SK-N-SH treated with all-trans-retinoic acid at 6 μM for 48 hours (cell line): ENCODE measurements around the gene TBC1D9.

ENCODE experiments used
- ATAC-seq: fragments of 200-7000 bp; cut with Tn5 transposase; 3 replicates; pipeline ENCODE4 v1.9.1; 2020; ENCODE audit warnings: mild to moderate bottlenecking, moderate library complexity
- ARNTL ChIP-seq: fragments of 450-650 bp; formaldehyde crosslinking; IDR thresholded peaks from 2 replicates; pipeline ENCODE4 v1.5.0; 2020; ENCODE audit warnings: low read depth, mild to moderate bottlenecking, moderate library complexity, borderline replicate concordance
- BACH2 ChIP-seq: fragments of 250-450 bp; sonication (Bioruptor Pico); IDR thresholded peaks from 2 replicates; pipeline ENCODE4 v1.9.0; 2021; ENCODE audit warnings: mild to moderate bottlenecking, borderline replicate concordance
- CREB5 ChIP-seq: fragments of 250-450 bp; sonication (Bioruptor Pico); IDR thresholded peaks from 2 replicates; pipeline ENCODE4 v1.5.1; 2020; ENCODE audit warnings: low read depth, mild to moderate bottlenecking, moderate library complexity
- CSDC2 ChIP-seq: fragments of 250-450 bp; sonication (Bioruptor Pico); IDR thresholded peaks from 2 replicates; pipeline ENCODE4 v1.5.0; 2020; ENCODE audit warnings: mild to moderate bottlenecking, moderate library complexity
- CSRNP3 ChIP-seq: fragments of 250-450 bp; sonication (Bioruptor Pico); IDR thresholded peaks from 2 replicates; pipeline ENCODE4 v1.5.1; 2021; ENCODE audit warnings: mild to moderate bottlenecking, moderate library complexity
- ESRRG ChIP-seq: fragments of 250-450 bp; sonication (Bioruptor Pico); IDR thresholded peaks from 2 replicates; pipeline ENCODE4 v1.6.1; 2021; ENCODE audit warnings: mild to moderate bottlenecking
- GLIS3 ChIP-seq: fragments of 250-450 bp; sonication (Bioruptor Pico); IDR thresholded peaks from 2 replicates; pipeline ENCODE4 v1.5.0; 2020; ENCODE audit warnings: mild to moderate bottlenecking, moderate library complexity
- ISL1 ChIP-seq: fragments of 250-450 bp; sonication (Bioruptor Pico); IDR thresholded peaks from 2 replicates; pipeline ENCODE4 v2.1.2; 2022; ENCODE audit warnings: mild to moderate bottlenecking, moderate library complexity
- OSR1 ChIP-seq: fragments of 250-450 bp; sonication (Bioruptor Pico); IDR thresholded peaks from 2 replicates; pipeline ENCODE4 v1.8.0; 2022; ENCODE audit warnings: moderate library complexity, mild to moderate bottlenecking, inconsistent platforms
- PPARA ChIP-seq: fragments of 250-450 bp; sonication (Bioruptor Pico); IDR thresholded peaks from 2 replicates; pipeline ENCODE4 v1.5.0; 2020; ENCODE audit warnings: mild to moderate bottlenecking, borderline replicate concordance
- RARB ChIP-seq: fragments of 250-450 bp; sonication (Bioruptor Pico); IDR thresholded peaks from 2 replicates; pipeline ENCODE4 v1.8.0; 2021; ENCODE audit warnings: mild to moderate bottlenecking, moderate library complexity
- SNAI2 ChIP-seq: fragments of 250-450 bp; sonication (Bioruptor Pico); IDR thresholded peaks from 2 replicates; pipeline ENCODE4 v1.5.0; 2020; ENCODE audit warnings: mild to moderate bottlenecking, moderate library complexity
- TCF4 ChIP-seq: fragments of 250-450 bp; sonication (Bioruptor Pico); IDR thresholded peaks from 2 replicates; pipeline ENCODE4 v1.8.0; 2021; ENCODE audit warnings: mild to moderate bottlenecking, moderate library complexity, borderline replicate concordance
- TOX ChIP-seq: fragments of 250-450 bp; sonication (Bioruptor Pico); IDR thresholded peaks from 2 replicates; pipeline ENCODE4 v1.8.0; 2021; ENCODE audit warnings: mild to moderate bottlenecking, moderate library complexity, borderline replicate concordance
- TSHZ2 ChIP-seq: fragments of 250-450 bp; sonication (Bioruptor Pico); IDR thresholded peaks from 2 replicates; pipeline ENCODE4 v1.5.0; 2020; ENCODE audit warnings: mild to moderate bottlenecking, moderate library complexity
- ZC3H10 ChIP-seq: fragments of 250-450 bp; sonication (Bioruptor Pico); IDR thresholded peaks from 2 replicates; pipeline ENCODE4 v1.5.1; 2021; ENCODE audit warnings: mild to moderate bottlenecking, moderate library complexity
- ZFP3 ChIP-seq: fragments of 250-450 bp; sonication (Bioruptor Pico); IDR thresholded peaks from 2 replicates; pipeline ENCODE4 v1.5.0; 2020; ENCODE audit warnings: mild to moderate bottlenecking, moderate library complexity
- ZFP30 ChIP-seq: fragments of 450-650 bp; formaldehyde crosslinking; IDR thresholded peaks from 2 replicates; pipeline ENCODE4 v1.5.0; 2022; ENCODE audit warnings: mild to moderate bottlenecking, moderate library complexity
- ZNF565 ChIP-seq: fragments of 450-650 bp; formaldehyde crosslinking; conservative IDR thresholded peaks from 2 replicates; pipeline ENCODE4 v1.5.0; 2020; ENCODE audit warnings: low read depth, mild to moderate bottlenecking, moderate library complexity
- ZNF70 ChIP-seq: fragments of 450-650 bp; formaldehyde crosslinking; IDR thresholded peaks from 2 replicates; pipeline ENCODE4 v1.5.0; 2020; ENCODE audit warnings: mild to moderate bottlenecking, moderate library complexity
- ZNF8 ChIP-seq: fragments of 450-650 bp; formaldehyde crosslinking; IDR thresholded peaks from 2 replicates; pipeline ENCODE4 v1.5.0; 2020; ENCODE audit warnings: mild to moderate bottlenecking, moderate library complexity
- TF ChIP-seq, protein P1 (sequence below): fragments of 250-450 bp; sonication (Bioruptor Pico); IDR thresholded peaks from 2 replicates; pipeline ENCODE4 v1.8.0; 2021; ENCODE audit warnings: low read depth, mild to moderate bottlenecking, moderate library complexity, borderline replicate concordance
- TF ChIP-seq, protein P2 (sequence below): fragments of 250-450 bp; sonication (Bioruptor Pico); IDR thresholded peaks from 2 replicates; pipeline ENCODE4 v1.8.0; 2020; ENCODE audit warnings: mild to moderate bottlenecking, moderate library complexity, borderline replicate concordance

Gene TBC1D9

DNA sequence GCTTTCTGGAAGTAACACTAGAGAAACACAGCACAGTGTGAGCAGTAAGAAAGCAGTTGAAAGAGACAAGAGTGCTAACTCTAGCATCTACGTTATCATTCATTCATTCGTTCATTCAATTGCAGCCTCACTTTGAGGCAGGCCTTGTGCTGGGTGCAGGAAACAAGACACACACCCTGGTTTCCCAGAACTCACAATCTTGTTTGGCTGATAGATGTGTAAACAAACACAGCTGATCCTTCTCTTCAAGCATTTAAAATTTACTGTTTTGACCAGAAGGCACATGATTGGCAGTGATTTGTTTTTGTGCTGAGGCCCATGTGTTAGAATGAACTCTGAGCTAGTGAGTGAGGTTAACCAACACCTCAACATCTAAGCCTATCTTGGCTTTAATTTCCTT, 20.4 kb upstream of the TBC1D9 start:
- no peak for ATAC-seq
- TF ChIP-seq PPARA (CRISPR knock-in tag) (no peak), ZFP30 (CRISPR knock-in tag) (no peak), ZFP3 (CRISPR knock-in tag) (no peak), ZNF8 (no peak), TOX (CRISPR knock-in tag) (no peak), CSDC2 (CRISPR knock-in tag) (no peak), ARNTL (CRISPR knock-in tag) (no peak), TCF4 (CRISPR knock-in tag) (no peak), TSHZ2 (no peak), ZNF565 (CRISPR knock-in tag) (no peak), ISL1 (CRISPR knock-in tag) (no peak), ESRRG (CRISPR knock-in tag) (no peak), BACH2 (CRISPR knock-in tag) (no peak), OSR1 (CRISPR knock-in tag) (no peak), CSRNP3 (CRISPR knock-in tag) (no peak)
- TF ChIP-seq, protein P1, sequence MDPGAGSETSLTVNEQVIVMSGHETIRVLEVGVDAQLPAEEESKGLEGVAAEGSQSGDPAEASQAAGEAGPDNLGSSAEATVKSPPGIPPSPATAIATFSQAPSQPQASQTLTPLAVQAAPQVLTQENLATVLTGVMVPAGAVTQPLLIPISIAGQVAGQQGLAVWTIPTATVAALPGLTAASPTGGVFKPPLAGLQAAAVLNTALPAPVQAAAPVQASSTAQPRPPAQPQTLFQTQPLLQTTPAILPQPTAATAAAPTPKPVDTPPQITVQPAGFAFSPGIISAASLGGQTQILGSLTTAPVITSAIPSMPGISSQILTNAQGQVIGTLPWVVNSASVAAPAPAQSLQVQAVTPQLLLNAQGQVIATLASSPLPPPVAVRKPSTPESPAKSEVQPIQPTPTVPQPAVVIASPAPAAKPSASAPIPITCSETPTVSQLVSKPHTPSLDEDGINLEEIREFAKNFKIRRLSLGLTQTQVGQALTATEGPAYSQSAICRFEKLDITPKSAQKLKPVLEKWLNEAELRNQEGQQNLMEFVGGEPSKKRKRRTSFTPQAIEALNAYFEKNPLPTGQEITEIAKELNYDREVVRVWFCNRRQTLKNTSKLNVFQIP (CRISPR knock-in tag) = no peak
- TF ChIP-seq, protein P2, sequence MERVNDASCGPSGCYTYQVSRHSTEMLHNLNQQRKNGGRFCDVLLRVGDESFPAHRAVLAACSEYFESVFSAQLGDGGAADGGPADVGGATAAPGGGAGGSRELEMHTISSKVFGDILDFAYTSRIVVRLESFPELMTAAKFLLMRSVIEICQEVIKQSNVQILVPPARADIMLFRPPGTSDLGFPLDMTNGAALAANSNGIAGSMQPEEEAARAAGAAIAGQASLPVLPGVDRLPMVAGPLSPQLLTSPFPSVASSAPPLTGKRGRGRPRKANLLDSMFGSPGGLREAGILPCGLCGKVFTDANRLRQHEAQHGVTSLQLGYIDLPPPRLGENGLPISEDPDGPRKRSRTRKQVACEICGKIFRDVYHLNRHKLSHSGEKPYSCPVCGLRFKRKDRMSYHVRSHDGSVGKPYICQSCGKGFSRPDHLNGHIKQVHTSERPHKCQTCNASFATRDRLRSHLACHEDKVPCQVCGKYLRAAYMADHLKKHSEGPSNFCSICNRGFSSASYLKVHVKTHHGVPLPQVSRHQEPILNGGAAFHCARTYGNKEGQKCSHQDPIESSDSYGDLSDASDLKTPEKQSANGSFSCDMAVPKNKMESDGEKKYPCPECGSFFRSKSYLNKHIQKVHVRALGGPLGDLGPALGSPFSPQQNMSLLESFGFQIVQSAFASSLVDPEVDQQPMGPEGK (CRISPR knock-in tag) = no peak
- TF ChIP-seq, all 23 proteins: peak for 0

- no peak for ATAC-seq
- TF ChIP-seq CREB5 (CRISPR knock-in tag) = no peak
Observed at GRCh38 chr4:140774956-140775355, 18.8 kb upstream of the TBC1D9 start.

DNA sequence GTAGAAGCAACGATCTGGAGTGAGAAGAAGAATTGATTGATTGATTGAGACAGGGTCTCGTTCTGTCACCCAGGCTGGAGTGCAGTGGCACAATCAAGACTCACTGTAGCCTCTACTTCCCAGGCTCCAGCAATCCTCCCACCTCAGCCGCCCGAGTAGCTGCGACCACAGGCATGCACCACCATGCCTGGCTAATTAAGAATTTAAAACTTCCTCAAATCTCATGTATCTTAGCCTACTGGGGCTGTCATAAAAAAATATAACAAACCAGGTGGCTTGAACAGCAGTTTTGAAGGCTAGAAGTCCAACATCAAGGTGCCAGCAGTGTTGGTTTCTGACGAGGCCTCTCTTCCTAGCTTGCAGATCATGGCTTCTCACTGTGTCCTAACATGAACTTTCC, 18.3 kb upstream of the TBC1D9 start:
- no peak for ATAC-seq
- no peak for TF ChIP-seq TCF4 (CRISPR knock-in tag)
- no peak for TF ChIP-seq ZFP3 (CRISPR knock-in tag)
- TF ChIP-seq ZC3H10 (CRISPR knock-in tag) = no peak
- no peak for TF ChIP-seq ZNF565 (CRISPR knock-in tag)
- TF ChIP-seq CSDC2 (CRISPR knock-in tag) = no peak
- TF ChIP-seq ZNF8 = no peak
- TF ChIP-seq, protein P1 (CRISPR knock-in tag) = no peak
- no peak for TF ChIP-seq RARB (CRISPR knock-in tag)
- no peak for TF ChIP-seq SNAI2 (CRISPR knock-in tag)
- TF ChIP-seq ZFP30 (CRISPR knock-in tag) = no peak
- no peak for TF ChIP-seq ESRRG (CRISPR knock-in tag)
- TF ChIP-seq TOX (CRISPR knock-in tag) = no peak
- no peak for TF ChIP-seq ZNF70 (CRISPR knock-in tag)
- no peak for TF ChIP-seq OSR1 (CRISPR knock-in tag)
- no peak for TF ChIP-seq CREB5 (CRISPR knock-in tag)
- TF ChIP-seq BACH2 (CRISPR knock-in tag) = no peak
- no peak for TF ChIP-seq GLIS3 (CRISPR knock-in tag)
- TF ChIP-seq, protein P2 (CRISPR knock-in tag) = no peak
- no peak for TF ChIP-seq ARNTL (CRISPR knock-in tag)
